Caco-2 (cell line): ENCODE data around the gene STAP2. TPM values are rescaled to one million over a fixed set of nuclear protein-coding genes. Genes with fewer than 3 reads are reported as not detected.
A peak's percentile ranks its signal among the peaks of the same experiment; 100 is the strongest.

Source experiments
- BruUV-seq: library from RNA; stranded (reverse); fragments of 400-500 nt; replicated peaks from 2 replicates; lab custom pipeline; 2021; lab: Mats Ljungman, UMichigan
- CTCF ChIA-PET: fragments of 300-600 bp; sonication (Branson Sonifier 250); formaldehyde crosslinking; loops from one replicate; lab custom pipeline; 2022; ENCODE audit warnings: antibody characterized with exemption; lab: Charles Lee
- POLR2A ChIA-PET: fragments of 300-600 bp; sonication (Branson Sonifier 250); formaldehyde crosslinking; loops from one replicate; lab custom pipeline; 2022; ENCODE audit warnings: antibody characterized with exemption; lab: Charles Lee
- DNase-seq, 2 experiments: peaks; one replicate each; pipeline versions ENCODE4 v3.0.0 to v3.0.0-alpha.2; 2020 to 2022
- H3K27me3 ChIP-seq: replicated peaks from 2 replicates; pipeline ENCODE4 v1.6.0; 2011; ENCODE audit warnings: low read length; ENCODE audit not compliant: control insufficient read depth, insufficient read depth
- H3K36me3 ChIP-seq: 2 replicates; pipeline ENCODE4 v1.5.1; 2011; ENCODE audit warnings: low read length; ENCODE audit not compliant: control insufficient read depth, insufficient read depth
- H3K4me1 ChIP-seq: fragments of 250-450 bp; sonication (Bioruptor Pico); 2 replicates; pipeline ENCODE4 v1.5.1; 2020; ENCODE audit warnings: mild to moderate bottlenecking
- H3K4me3 ChIP-seq: 2 replicates; pipeline ENCODE4 v1.5.1; 2011; ENCODE audit warnings: low read depth, mild to moderate bottlenecking, control low read depth, low read length
- H3K9me3 ChIP-seq: fragments of 250-450 bp; sonication (Bioruptor Pico); 2 replicates; pipeline ENCODE4 v1.5.1; 2020; ENCODE audit warnings: mild to moderate bottlenecking, moderate library complexity
- H3K27ac Mint-ChIP-seq: one replicate; pipeline ENCODE4 v1.8.0; 2022; ENCODE audit warnings: mixed read lengths; ENCODE audit not compliant: unreplicated experiment
- H3K27me3 Mint-ChIP-seq: one replicate; pipeline ENCODE4 v1.8.0; 2022; ENCODE audit warnings: mixed read lengths; ENCODE audit not compliant: insufficient read depth, unreplicated experiment
- H3K36me3 Mint-ChIP-seq: one replicate; pipeline ENCODE4 v1.8.0; 2022; ENCODE audit warnings: mild to moderate bottlenecking, mixed read lengths; ENCODE audit not compliant: insufficient read depth, unreplicated experiment
- H3K4me1 Mint-ChIP-seq: one replicate; pipeline ENCODE4 v1.8.0; 2022; ENCODE audit warnings: low read depth, mixed read lengths; ENCODE audit not compliant: unreplicated experiment
- H3K4me3 Mint-ChIP-seq: one replicate; pipeline ENCODE4 v1.8.0; 2022; ENCODE audit warnings: mild to moderate bottlenecking, moderate library complexity, mixed read lengths; ENCODE audit not compliant: unreplicated experiment
- H3K9me3 Mint-ChIP-seq: one replicate; pipeline ENCODE4 v1.8.0; 2022; ENCODE audit warnings: mixed read lengths; ENCODE audit not compliant: unreplicated experiment
- intact Hi-C: fragments of 100-400 bp; cut with micrococcal nuclease; formaldehyde crosslinking; loops from one replicate; pipeline ENCODE4 v1.10.0; 2022; ENCODE audit not compliant: unreplicated experiment
- total RNA-seq: library from RNA; stranded (reverse); gene quantifications from 2 replicates; pipeline ENCODE4 v1.2.3, GENCODE V29; 2022
- TF ChIP-seq, protein P1 (sequence below), 2 experiments: fragments of 200-600 bp in 1 of 2; IDR thresholded peaks; 1 replicate in 1 of 2; 2 replicates in 1 of 2; pipeline versions ENCODE4 v1.5.1 to v1.8.0; 2011 to 2022; ENCODE audit warnings: antibody characterized with exemption in 1 of 2, control low read depth in 1 of 2, inconsistent platforms in 1 of 2, low read depth in 1 of 2, low read length in 1 of 2, mild to moderate bottlenecking in 1 of 2, moderate library complexity in 1 of 2; ENCODE audit not compliant: insufficient read depth in 1 of 2, severe bottlenecking in 1 of 2, unreplicated experiment in 1 of 2

The STAP2 gene
- total RNA-seq, 1 experiment from 2014 or later = 71.6 TPM

DNA sequence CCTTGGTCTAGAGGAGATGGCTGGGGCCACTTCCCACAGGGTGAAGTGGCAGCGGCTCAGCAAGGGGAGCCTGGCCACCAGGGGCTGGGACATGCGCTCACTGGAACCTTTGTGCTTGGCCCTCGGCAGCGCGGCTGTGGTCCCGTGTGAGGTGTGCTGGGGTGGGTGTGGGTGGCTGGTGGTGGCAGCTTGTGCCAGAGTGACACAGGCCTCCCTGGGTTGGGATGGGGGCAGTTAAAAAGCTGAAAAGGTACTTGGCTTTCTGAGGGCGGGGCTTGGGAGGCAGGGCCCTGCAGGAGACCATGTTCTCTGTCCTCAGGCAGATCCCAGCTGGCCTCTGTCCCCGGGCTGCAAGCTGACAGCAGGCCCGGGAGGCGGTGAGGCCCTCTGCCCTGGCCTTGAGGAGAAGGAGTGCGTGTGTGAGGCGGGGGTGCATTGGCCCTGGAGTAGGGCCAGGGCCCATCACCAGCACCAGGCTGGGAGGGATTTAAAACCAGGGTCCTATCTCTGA is 22.1 kb upstream of the STAP2 start:
- Histone ChIP-seq H3K4me3 (no peak overlapping the region), H3K27me3 (no peaks in the 10 kb centered on the region), H3K36me3 (peaks cover 3% of the 10 kb centered on the region), H3K4me1 (0 out of 2 replicates have a peak, but pooled peaks cover 4% of the 10 kb centered on the region), H3K9me3 (no peaks in the 10 kb centered on the region)
- TF ChIP-seq, protein P1, sequence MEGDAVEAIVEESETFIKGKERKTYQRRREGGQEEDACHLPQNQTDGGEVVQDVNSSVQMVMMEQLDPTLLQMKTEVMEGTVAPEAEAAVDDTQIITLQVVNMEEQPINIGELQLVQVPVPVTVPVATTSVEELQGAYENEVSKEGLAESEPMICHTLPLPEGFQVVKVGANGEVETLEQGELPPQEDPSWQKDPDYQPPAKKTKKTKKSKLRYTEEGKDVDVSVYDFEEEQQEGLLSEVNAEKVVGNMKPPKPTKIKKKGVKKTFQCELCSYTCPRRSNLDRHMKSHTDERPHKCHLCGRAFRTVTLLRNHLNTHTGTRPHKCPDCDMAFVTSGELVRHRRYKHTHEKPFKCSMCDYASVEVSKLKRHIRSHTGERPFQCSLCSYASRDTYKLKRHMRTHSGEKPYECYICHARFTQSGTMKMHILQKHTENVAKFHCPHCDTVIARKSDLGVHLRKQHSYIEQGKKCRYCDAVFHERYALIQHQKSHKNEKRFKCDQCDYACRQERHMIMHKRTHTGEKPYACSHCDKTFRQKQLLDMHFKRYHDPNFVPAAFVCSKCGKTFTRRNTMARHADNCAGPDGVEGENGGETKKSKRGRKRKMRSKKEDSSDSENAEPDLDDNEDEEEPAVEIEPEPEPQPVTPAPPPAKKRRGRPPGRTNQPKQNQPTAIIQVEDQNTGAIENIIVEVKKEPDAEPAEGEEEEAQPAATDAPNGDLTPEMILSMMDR (IDR thresholded peaks at IDR 0.05; ENCODE audit: insufficient read depth in 1 of 2, low read depth in 1 of 2, low read length in 1 of 2, severe bottlenecking in 1 of 2, unreplicated experiment in 1 of 2) = no peak
- H3K4me3 Mint-ChIP-seq = no peak overlapping the region
- ChIA-PET CTCF (interaction anchor here (0.6 to 1.3 kb wide), 2 partner anchors 17 to 94 kb away, joined by 3 to 4 read pairs; partner anchors contain the start of gene MPND), POLR2A (no interaction called here)
- H3K36me3 Mint-ChIP-seq = peaks cover 83% of the 10 kb centered on the region
- peak overlapping the region; percentile 42 for H3K27ac Mint-ChIP-seq
- BruUV-seq = TSS peak; percentile 58
- no peaks in the 10 kb centered on the region for H3K4me1 Mint-ChIP-seq
- DNase-seq = no peak
- no peaks in the 10 kb centered on the region for H3K27me3 Mint-ChIP-seq
- H3K9me3 Mint-ChIP-seq = no peaks in the 10 kb centered on the region
- intact Hi-C loops = loop anchor here (5.0 kb wide), 1 partner anchor 42 kb away; the partner anchor contains the start of genes CHAF1A and SH3GL1

DNA sequence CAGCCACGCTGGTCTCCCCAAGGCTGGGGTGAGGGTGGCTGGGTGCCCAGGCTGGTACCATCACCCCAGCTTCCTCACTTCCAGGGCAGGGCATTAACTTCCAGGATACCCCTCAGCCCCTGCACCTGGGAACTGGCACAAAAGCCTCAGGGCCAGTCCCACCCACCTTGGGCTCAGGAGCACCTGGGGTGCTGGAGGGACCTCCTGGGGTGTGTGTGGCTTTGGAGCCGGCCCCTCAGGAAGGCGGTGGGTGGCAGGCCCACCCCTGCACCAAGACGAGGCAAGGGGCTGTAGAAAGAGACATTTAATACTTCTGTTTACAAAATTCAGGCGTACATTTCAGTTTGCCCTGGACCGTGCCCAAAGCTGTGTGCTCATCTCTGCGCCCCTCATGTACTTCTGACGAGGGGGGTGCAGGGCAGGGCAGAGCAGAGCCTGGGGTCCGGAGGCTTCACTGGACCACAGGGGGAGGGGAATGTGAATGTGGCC is 21.5 kb upstream of the STAP2 start:
- CTCF ChIA-PET = no interaction called here
- Histone ChIP-seq H3K4me3 (no peak overlapping the region), H3K36me3 (peaks cover 3% of the 10 kb centered on the region), H3K27me3 (no peaks in the 10 kb centered on the region), H3K9me3 (no peaks in the 10 kb centered on the region), H3K4me1 (0 out of 2 replicates have a peak, but pooled peaks cover 4% of the 10 kb centered on the region)
- H3K4me3 Mint-ChIP-seq = no peak overlapping the region
- H3K27ac Mint-ChIP-seq = peak overlapping the region; percentile 42
- H3K36me3 Mint-ChIP-seq = peaks cover 83% of the 10 kb centered on the region
- H3K27me3 Mint-ChIP-seq = no peaks in the 10 kb centered on the region
- no peak for DNase-seq
- H3K4me1 Mint-ChIP-seq = no peaks in the 10 kb centered on the region
- BruUV-seq = no TSS peak
- intact Hi-C loops = loop anchor here (5.0 kb wide), 1 partner anchor 42 kb away; the partner anchor contains the start of genes CHAF1A and SH3GL1
- TF ChIP-seq, protein P1 (IDR thresholded peaks at IDR 0.05; ENCODE audit: insufficient read depth in 1 of 2, low read depth in 1 of 2, low read length in 1 of 2, severe bottlenecking in 1 of 2, unreplicated experiment in 1 of 2) = no peak
- no peaks in the 10 kb centered on the region for H3K9me3 Mint-ChIP-seq
- POLR2A ChIA-PET = no interaction called here

DNA sequence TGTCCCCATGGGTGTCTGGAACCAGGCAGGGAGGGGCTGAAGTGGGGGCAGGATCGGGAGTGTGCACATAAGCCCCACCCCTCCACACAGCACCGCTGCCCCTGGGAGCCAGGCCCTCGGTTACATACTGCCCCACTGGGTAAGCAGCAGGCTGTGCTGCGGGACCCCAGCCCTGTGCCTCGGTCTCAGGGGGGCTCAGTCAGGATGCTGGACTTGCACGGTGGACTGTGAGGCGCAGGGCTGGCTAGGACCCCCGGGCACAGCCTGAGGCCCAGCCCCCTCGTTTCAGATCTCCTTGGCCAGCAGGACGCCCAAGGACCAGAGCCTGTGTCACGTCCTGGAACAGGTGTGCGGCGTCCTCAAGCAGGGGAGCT is 21.0 kb upstream of the STAP2 start:
- BruUV-seq = no TSS peak
- Mint-ChIP-seq H3K27ac (no peak overlapping the region), H3K27me3 (no peaks in the 10 kb centered on the region), H3K9me3 (no peaks in the 10 kb centered on the region), H3K4me1 (no peaks in the 10 kb centered on the region), H3K4me3 (no peak overlapping the region), H3K36me3 (peaks cover 83% of the 10 kb centered on the region)
- DNase-seq = no peak
- Histone ChIP-seq H3K27me3 (no peaks in the 10 kb centered on the region), H3K36me3 (peaks cover 3% of the 10 kb centered on the region), H3K4me1 (0 out of 2 replicates have a peak, but pooled peaks cover 4% of the 10 kb centered on the region), H3K4me3 (no peak overlapping the region), H3K9me3 (no peaks in the 10 kb centered on the region)
- TF ChIP-seq, protein P1 (IDR thresholded peaks at IDR 0.05; ENCODE audit: insufficient read depth in 1 of 2, low read depth in 1 of 2, low read length in 1 of 2, severe bottlenecking in 1 of 2, unreplicated experiment in 1 of 2) = no peak
- POLR2A ChIA-PET = no interaction called here
- intact Hi-C loops = no loop called here
- CTCF ChIA-PET = no interaction called here
